ENCODE measurements around the gene CCDC6.
"Not testable (repeated sequence)": the region's sequence is repeated elsewhere in the genome, so short reads cannot be mapped to it uniquely, and the experiment has no call there.

Gene CCDC6

GRCh38 chr10:59930788-59931521 lies 24.6 kb upstream of the CCDC6 start:
- H3K36me3 ChIP-seq (ENCODE audit: control insufficient read depth, insufficient read depth, low read length); DNase-seq (ENCODE audit: low read depth, low spot score); H3K4me1 ChIP-seq (ENCODE audit: control insufficient read depth, insufficient read depth, low read length); H3K27me3 ChIP-seq (ENCODE audit: control insufficient read depth, insufficient read depth, low read length); H3K27ac ChIP-seq (ENCODE audit: low read length); H3K9me3 ChIP-seq (ENCODE audit: control insufficient read depth, insufficient read depth, low read length); H3K4me3 ChIP-seq (ENCODE audit: low read length): not testable (repeated sequence)
- no CpG with 5 or more reads among the region's 5 CpGs for WGBS (ENCODE audit: insufficient coverage, insufficient read length)

- Histone ChIP-seq H3K4me1 (ENCODE audit: control insufficient read depth, insufficient read depth, low read length) (no peaks in the 10 kb centered on the region), H3K27me3 (ENCODE audit: control insufficient read depth, insufficient read depth, low read length) (no peaks in the 10 kb centered on the region), H3K9me3 (ENCODE audit: control insufficient read depth, insufficient read depth, low read length) (no peaks in the 10 kb centered on the region), H3K36me3 (ENCODE audit: control insufficient read depth, insufficient read depth, low read length) (no peaks in the 10 kb centered on the region), H3K27ac (ENCODE audit: low read length) (no peak overlapping the region), H3K4me3 (ENCODE audit: low read length) (no peak overlapping the region)
- DNase-seq (ENCODE audit: low read depth, low spot score): no peak
- no CpG with 5 or more reads among the region's 2 CpGs for WGBS (ENCODE audit: insufficient coverage, insufficient read length)
These were observed 19.7 kb upstream of the CCDC6 start for GRCh38 chr10:59926086-59926485.

GRCh38 chr10:59922907-59923306 lies 16.6 kb upstream of the CCDC6 start:
- WGBS (ENCODE audit: insufficient coverage, insufficient read length): no CpG with 5 or more reads among the region's 3 CpGs
- H3K27ac ChIP-seq (ENCODE audit: low read length): no peak overlapping the region
- H3K4me1 ChIP-seq (ENCODE audit: control insufficient read depth, insufficient read depth, low read length): no peaks in the 10 kb centered on the region
- no peaks in the 10 kb centered on the region for H3K27me3 ChIP-seq (ENCODE audit: control insufficient read depth, insufficient read depth, low read length)
- H3K9me3 ChIP-seq (ENCODE audit: control insufficient read depth, insufficient read depth, low read length): no peaks in the 10 kb centered on the region
- H3K4me3 ChIP-seq (ENCODE audit: low read length): no peak overlapping the region
- 0 out of 2 replicates have a peak, but pooled peaks cover 2% of the 10 kb centered on the region for H3K36me3 ChIP-seq (ENCODE audit: control insufficient read depth, insufficient read depth, low read length)
- no peak for DNase-seq (ENCODE audit: low read depth, low spot score)

- no CpG with 5 or more reads among the region's 1 CpG for WGBS (ENCODE audit: insufficient coverage, insufficient read length)
- no peaks in the 10 kb centered on the region for H3K9me3 ChIP-seq (ENCODE audit: control insufficient read depth, insufficient read depth, low read length)
- 0 out of 2 replicates have a peak, but pooled peaks cover 2% of the 10 kb centered on the region for H3K36me3 ChIP-seq (ENCODE audit: control insufficient read depth, insufficient read depth, low read length)
- DNase-seq (ENCODE audit: low read depth, low spot score): no peak
- H3K4me1 ChIP-seq (ENCODE audit: control insufficient read depth, insufficient read depth, low read length): no peaks in the 10 kb centered on the region
- no peak overlapping the region for H3K27ac ChIP-seq (ENCODE audit: low read length)
- no peaks in the 10 kb centered on the region for H3K27me3 ChIP-seq (ENCODE audit: control insufficient read depth, insufficient read depth, low read length)
- no peak overlapping the region for H3K4me3 ChIP-seq (ENCODE audit: low read length)
These were observed 11.6 kb upstream of the CCDC6 start for GRCh38 chr10:59917922-59918321.

- no peak for DNase-seq (ENCODE audit: low read depth, low spot score)
- Histone ChIP-seq H3K36me3 (ENCODE audit: control insufficient read depth, insufficient read depth, low read length) (no peaks in the 10 kb centered on the region), H3K27ac (ENCODE audit: low read length) (no peak overlapping the region), H3K4me1 (ENCODE audit: control insufficient read depth, insufficient read depth, low read length) (no peaks in the 10 kb centered on the region), H3K27me3 (ENCODE audit: control insufficient read depth, insufficient read depth, low read length) (no peaks in the 10 kb centered on the region), H3K4me3 (ENCODE audit: low read length) (no peak overlapping the region), H3K9me3 (ENCODE audit: control insufficient read depth, insufficient read depth, low read length) (no peaks in the 10 kb centered on the region)
These were observed 7.3 kb upstream of the CCDC6 start for GRCh38 chr10:59913547-59914237.

- Histone ChIP-seq H3K36me3 (ENCODE audit: control insufficient read depth, insufficient read depth, low read length) (no peaks in the 10 kb centered on the region), H3K9me3 (ENCODE audit: control insufficient read depth, insufficient read depth, low read length) (no peaks in the 10 kb centered on the region), H3K4me1 (ENCODE audit: control insufficient read depth, insufficient read depth, low read length) (no peaks in the 10 kb centered on the region), H3K27ac (ENCODE audit: low read length) (no peak overlapping the region), H3K4me3 (ENCODE audit: low read length) (no peak overlapping the region), H3K27me3 (ENCODE audit: control insufficient read depth, insufficient read depth, low read length) (no peaks in the 10 kb centered on the region)
- WGBS (ENCODE audit: insufficient coverage, insufficient read length): no CpG with 5 or more reads among the region's 5 CpGs
- DNase-seq (ENCODE audit: low read depth, low spot score): no peak
These were observed 4.5 kb upstream of the CCDC6 start for GRCh38 chr10:59910867-59911266.

GRCh38 chr10:59909815-59910214 lies 3.5 kb upstream of the CCDC6 start:
- no CpG with 5 or more reads among the region's 1 CpG for WGBS (ENCODE audit: insufficient coverage, insufficient read length)
- H3K9me3 ChIP-seq (ENCODE audit: control insufficient read depth, insufficient read depth, low read length): no peaks in the 10 kb centered on the region

GRCh38 chr10:59908808-59909143 lies 2.4 kb upstream of the CCDC6 start:
- WGBS (ENCODE audit: insufficient coverage, insufficient read length): 100% methylated on average over 1 of the region's 4 CpGs
- H3K4me3 ChIP-seq (ENCODE audit: low read length): no peak overlapping the region
- no peaks in the 10 kb centered on the region for H3K4me1 ChIP-seq (ENCODE audit: control insufficient read depth, insufficient read depth, low read length)
- DNase-seq (ENCODE audit: low read depth, low spot score): no peak
- no peaks in the 10 kb centered on the region for H3K9me3 ChIP-seq (ENCODE audit: control insufficient read depth, insufficient read depth, low read length)
- no peaks in the 10 kb centered on the region for H3K27me3 ChIP-seq (ENCODE audit: control insufficient read depth, insufficient read depth, low read length)
- H3K27ac ChIP-seq (ENCODE audit: low read length): no peak overlapping the region
- no peaks in the 10 kb centered on the region for H3K36me3 ChIP-seq (ENCODE audit: control insufficient read depth, insufficient read depth, low read length)

More at GRCh38 chr10:59909815-59910214, 3.5 kb upstream of the CCDC6 start:
- Histone ChIP-seq H3K27ac (ENCODE audit: low read length) (no peak overlapping the region), H3K36me3 (ENCODE audit: control insufficient read depth, insufficient read depth, low read length) (no peaks in the 10 kb centered on the region), H3K4me1 (ENCODE audit: control insufficient read depth, insufficient read depth, low read length) (no peaks in the 10 kb centered on the region), H3K27me3 (ENCODE audit: control insufficient read depth, insufficient read depth, low read length) (no peaks in the 10 kb centered on the region), H3K4me3 (ENCODE audit: low read length) (no peak overlapping the region)
- DNase-seq (ENCODE audit: low read depth, low spot score): no peak

- Histone ChIP-seq H3K27ac (ENCODE audit: low read length) (peak overlapping the region; percentile 43), H3K4me3 (ENCODE audit: low read length) (peak overlapping the region; percentile 8; the same call in 1 of the 2 replicates), H3K4me1 (ENCODE audit: control insufficient read depth, insufficient read depth, low read length) (no peaks in the 10 kb centered on the region), H3K36me3 (ENCODE audit: control insufficient read depth, insufficient read depth, low read length) (no peaks in the 10 kb centered on the region), H3K27me3 (ENCODE audit: control insufficient read depth, insufficient read depth, low read length) (no peaks in the 10 kb centered on the region), H3K9me3 (ENCODE audit: control insufficient read depth, insufficient read depth, low read length) (no peaks in the 10 kb centered on the region)
- peak; percentile 82 for DNase-seq (ENCODE audit: low read depth, low spot score)
- no CpG with 5 or more reads among the region's 9 CpGs for WGBS (ENCODE audit: insufficient coverage, insufficient read length)
These were observed 1.8 kb upstream of the CCDC6 start for GRCh38 chr10:59907918-59908807.

- Histone ChIP-seq H3K9me3 (ENCODE audit: control insufficient read depth, insufficient read depth, low read length) (no peaks in the 10 kb centered on the region), H3K27me3 (ENCODE audit: control insufficient read depth, insufficient read depth, low read length) (no peaks in the 10 kb centered on the region), H3K4me1 (ENCODE audit: control insufficient read depth, insufficient read depth, low read length) (no peaks in the 10 kb centered on the region), H3K4me3 (ENCODE audit: low read length) (no peak overlapping the region), H3K27ac (ENCODE audit: low read length) (peak overlapping the region; percentile 43), H3K36me3 (ENCODE audit: control insufficient read depth, insufficient read depth, low read length) (no peaks in the 10 kb centered on the region)
- no CpG with 5 or more reads among the region's 2 CpGs for WGBS (ENCODE audit: insufficient coverage, insufficient read length)
- DNase-seq (ENCODE audit: low read depth, low spot score): no peak
These were observed 1.2 kb upstream of the CCDC6 start for GRCh38 chr10:59907537-59907917.
